HG03066 (cell line): ENCODE results near the gene BCL2L11.

ENCODE experiments used
- ATAC-seq: cut with Tn5 transposase; IDR thresholded peaks from one replicate; pipeline ENCODE4 v1.9.1; 2021; ENCODE audit warnings: low read depth; ENCODE audit not compliant: unreplicated experiment

Gene BCL2L11

DNA sequence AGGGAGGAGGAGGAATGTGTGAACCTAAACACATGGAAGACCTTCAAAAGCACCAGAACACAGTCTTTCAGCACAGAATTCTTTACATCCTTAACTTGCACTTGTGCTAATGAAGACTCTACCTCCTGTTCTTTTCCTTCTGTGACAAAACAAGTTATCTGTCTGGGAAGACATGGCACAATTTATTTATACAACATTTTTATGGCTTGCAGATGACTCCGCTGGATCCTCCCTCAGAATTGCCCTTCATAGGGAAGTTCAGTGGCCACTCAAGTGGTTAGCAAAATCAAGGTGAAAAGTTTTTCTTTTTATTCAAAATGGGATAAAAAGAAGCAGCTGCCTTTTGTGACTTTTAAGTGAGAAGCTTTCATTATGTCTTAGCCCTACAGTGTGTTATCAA lies 21.4 kb downstream of the BCL2L11 start:
- no peak for ATAC-seq

DNA sequence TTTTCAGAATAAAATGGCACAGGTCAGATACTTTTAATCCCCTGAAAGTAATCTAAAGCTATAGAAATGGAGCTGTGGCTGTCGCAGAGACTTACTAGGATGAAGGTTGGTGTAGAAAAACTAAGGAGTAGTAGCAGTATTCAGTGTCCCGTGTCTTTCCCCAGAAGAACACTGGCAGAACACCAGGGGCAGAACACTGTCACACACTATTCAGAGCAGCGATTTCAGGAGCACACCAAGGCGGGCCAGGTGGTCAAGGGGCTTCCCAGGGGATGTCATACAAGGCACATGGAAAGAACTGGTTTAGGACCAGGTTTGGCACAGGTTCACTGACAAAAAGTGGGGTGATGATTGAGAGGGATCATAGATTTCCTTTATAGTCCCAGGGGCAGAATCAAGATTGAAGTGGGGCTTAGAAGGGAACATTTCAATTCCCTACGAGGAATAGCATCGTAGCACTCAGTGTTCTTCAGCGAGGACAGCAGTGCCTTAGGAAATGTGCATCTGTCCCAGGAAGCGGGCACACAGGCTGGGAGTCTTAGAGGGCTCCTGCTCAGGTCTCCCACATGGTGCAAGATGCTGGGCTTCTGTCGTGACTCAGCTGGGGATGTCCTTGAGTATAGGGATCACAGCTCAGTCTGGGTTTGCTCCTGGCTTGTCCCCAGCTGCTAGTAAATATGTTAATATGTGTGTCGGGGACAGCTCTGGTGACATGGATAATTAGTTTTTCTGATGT lies 22.6 kb downstream of the BCL2L11 start:
- no peak for ATAC-seq

DNA sequence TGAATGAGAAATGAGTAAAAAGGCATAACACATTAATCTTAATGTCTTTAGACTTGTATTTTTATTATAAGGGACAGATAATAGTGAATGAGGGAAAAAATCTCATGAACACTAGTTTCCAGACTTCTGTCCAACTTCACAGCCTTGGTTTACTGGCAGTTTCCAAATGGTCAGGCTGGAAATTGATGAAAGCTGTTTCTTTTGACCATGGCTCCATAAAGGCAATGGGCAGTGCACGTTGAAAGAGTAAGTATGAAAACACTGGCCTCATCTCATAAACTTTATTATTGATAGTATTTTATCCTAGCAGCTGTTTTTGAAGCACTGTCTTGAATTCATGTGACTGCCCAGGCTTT lies 23.1 kb downstream of the BCL2L11 start:
- ATAC-seq: no peak

DNA sequence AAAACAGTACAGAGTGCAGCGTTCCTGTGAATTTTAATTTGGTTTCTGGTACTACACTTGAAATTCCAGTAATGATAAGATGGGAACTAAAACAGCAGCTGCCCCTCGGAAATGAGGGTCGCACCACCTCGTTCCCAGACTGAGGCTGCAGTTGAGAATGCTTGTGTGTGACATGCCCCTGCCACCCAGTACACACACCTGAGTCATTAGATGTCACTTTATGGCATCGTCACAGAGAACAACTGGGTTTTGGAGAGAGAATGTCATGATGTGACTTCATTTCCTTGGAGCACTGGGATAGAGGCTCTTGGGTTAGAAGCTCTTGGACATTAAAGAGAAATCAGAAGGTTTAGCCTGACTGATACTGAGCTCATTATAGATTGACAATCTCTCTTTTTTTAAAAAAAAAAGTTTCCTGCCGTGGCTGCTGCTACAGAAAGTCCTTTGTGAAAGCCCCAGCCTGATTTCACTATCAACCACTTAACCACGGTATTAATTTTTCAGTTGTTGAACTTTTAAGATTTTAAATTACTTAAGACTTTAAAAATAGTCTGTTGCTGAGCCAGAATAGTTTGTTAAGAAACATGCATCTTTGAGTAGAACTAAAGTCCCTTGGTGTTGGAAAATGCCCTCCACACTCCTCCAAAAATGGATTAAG lies 24.5 kb downstream of the BCL2L11 start:
- ATAC-seq: no peak

DNA sequence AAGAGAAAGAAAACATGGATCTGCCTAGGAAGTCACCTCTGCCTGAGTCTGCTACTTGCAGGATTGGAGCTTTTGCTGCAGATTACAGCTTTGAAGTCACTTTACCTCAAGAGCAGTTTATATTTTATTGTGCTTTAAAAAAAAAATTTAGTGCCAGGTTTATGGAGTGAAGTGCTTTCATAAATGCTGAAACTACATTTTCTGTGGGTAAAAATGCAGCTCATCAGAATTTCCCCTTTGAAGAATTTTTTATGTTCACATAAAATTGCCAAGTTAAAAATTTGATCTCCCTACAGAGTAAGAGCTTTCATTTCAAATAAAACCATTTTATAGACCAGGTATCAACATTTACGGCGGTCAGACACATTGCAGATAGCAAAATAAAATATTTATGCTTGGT lies 25.2 kb downstream of the BCL2L11 start:
- no peak for ATAC-seq

DNA sequence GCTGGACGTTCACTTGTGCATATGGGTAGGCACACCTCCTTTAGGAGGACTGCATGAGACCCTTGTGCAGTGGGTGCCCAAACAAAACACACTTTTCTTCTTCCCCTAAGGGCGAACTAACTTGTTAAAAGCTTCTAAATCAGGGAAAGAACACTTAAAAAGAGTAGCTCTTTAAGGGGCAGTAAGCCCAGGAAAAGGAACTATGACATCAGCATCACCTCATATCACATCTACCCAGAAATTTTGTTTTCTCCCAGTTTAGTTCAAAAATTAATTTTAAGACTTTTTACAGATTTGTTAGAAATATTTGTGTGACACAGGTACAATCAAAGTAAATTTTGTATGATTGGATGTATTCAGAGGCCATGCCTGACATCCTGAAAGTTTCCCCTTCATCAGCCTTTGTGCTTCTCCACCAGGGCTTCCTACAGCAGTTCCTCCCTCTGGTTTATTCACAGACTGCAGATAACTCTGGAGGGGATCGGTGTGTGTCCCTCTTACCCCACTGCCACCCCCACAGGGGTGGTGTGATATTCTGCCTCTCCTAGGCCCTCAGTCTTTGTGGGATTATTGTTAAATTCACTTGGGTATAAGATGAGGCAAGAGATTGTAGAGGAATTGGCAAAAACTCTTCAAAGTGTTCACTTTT lies 27.6 kb downstream of the BCL2L11 start:
- ATAC-seq: no peak

DNA sequence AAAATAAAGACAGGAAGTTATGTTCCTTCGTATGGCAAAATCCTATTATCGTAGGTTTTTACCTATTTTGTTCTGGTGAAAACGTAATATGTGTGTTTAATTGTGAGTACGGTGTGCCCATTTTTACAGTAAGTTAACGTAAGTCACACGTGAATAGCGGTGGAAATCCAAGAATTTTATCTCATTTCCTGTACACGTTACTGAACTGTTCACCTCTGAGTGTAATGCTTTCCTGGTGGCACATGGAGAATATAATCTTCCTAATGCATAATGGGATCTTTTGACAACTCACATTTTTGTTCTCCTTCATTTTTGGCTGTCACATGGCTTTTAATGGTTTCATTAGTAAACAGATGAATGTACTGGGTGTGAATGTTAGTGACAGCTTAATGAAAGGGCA lies 28.2 kb downstream of the BCL2L11 start:
- no peak for ATAC-seq

DNA sequence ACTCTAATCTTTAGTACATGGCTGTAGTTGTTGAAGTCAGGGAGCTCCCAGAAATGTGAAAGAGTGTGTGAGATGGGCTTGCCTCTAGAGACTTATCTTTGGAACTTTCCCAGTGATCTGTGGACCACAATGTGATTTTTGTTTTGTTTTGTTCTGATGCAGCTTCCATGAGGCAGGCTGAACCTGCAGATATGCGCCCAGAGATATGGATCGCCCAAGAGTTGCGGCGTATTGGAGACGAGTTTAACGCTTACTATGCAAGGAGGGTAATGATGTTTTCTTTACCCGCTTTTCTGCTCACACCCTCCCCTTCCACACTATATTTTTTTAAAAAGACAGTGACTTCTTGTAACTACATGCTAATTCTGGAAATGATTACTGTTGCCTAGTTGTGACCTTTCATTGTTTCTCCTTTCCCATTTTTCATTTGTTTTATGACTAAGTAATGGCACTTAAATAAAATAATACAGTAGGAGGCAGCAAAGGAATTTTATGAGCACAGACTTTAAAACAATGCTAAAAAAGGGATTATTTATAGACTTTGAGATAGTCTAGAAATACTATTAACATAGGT lies 29.3 kb downstream of the BCL2L11 start:
- no peak for ATAC-seq

DNA sequence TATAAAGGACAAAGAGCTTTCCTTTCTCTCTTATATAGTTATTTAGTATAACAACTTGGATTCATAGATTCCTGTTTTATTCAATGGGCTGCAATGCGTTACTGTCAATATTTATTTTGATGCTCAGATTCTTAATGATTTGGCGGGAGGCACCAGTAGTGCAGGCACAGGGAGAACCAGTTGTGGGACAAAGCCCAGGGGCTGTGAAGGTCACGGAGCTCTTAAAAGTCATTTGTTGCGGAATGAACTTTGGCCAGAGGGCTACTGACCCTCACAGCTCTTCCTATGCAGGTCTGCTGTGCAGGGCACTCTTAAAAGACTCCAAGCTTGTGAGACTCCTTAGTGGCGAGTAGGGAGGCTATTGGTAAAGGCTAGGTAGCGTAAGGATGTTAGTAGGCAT lies 34.0 kb downstream of the BCL2L11 start:
- no peak for ATAC-seq

DNA sequence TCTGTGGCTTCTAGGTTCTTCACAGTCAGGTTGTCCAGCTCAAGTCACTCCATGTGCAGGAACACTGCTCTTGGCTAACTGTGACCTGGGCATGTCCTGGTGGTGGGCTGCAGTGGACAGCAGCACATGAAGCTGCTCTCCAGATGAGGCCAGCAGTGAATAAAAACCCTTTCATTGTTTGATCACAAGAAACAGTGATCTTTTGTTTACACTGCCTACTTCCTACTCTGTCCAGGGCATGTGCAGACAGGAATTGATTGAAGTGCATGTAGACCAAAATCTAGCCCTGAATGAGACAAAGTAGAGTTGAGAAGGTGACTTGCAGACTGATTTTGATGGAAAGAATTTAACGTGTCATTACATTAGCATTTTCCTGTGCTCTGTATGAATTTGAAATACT lies 34.9 kb downstream of the BCL2L11 start:
- no peak for ATAC-seq

DNA sequence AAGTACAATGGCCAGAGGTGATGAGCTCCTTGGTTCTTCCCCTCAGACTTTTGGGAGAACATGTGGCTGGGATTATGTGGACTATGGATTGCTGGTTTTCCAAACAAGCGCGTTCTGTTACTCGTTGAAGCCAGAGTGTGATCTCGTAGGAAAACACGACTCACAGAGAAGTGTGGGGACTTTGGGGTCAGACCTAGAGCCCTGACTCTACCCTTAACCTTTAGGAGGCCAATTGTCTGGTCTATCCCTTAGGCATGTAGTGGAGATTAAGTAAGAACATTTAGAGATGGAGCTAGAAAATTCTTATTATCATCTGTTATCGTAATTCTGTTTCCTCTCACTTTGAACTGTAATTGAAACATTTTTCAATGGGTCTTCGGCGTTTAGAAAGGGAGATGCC lies 35.8 kb downstream of the BCL2L11 start:
- no peak for ATAC-seq

DNA sequence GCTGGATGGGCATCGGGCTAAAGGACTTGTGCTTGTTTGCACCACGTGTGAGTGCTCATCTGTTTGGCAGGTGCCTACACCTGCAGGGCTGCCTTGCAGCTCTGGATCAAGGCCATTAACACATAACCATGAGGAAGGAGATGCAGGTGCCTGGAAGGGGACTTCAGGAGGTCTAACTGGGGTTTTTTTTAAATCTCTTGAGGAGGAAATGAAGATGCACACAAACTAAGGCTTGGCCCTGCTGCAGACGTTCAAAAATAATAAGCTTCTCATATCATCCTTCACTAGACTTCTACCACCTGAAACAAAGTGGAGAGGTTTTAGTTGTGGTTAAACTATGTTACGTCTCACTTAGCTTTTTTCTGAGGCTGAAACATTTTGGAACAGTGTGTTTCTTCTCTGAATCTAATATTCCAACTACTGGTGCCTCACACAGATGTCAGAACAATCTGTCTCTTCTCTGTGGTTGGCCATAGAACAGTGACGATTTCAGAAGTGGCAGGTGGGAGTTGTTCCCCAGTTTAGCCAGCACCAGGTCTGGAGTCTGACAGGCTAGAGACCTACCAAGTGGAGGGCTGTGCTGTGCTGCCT lies 36.5 kb downstream of the BCL2L11 start:
- ATAC-seq: peak; percentile 53

DNA sequence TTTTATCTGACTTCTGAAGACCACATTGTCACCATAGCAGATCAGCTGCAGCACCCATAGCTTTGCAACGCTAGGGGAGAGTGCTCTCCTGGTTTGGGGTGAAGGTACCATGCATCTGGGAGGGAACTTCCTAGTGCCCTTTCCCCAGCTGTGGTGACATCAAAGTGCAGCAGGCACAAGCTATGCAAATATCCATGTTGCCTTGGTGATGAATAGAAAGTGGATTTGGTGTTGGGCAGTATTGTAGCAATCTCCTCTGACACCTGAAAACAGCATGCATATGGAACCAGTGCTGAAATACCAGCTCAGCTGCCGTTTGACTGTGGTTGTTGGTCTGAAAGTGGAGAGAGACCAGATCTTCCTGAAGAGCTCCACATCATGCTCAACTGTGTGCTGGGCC lies 37.1 kb downstream of the BCL2L11 start:
- peak; percentile 55 for ATAC-seq

DNA sequence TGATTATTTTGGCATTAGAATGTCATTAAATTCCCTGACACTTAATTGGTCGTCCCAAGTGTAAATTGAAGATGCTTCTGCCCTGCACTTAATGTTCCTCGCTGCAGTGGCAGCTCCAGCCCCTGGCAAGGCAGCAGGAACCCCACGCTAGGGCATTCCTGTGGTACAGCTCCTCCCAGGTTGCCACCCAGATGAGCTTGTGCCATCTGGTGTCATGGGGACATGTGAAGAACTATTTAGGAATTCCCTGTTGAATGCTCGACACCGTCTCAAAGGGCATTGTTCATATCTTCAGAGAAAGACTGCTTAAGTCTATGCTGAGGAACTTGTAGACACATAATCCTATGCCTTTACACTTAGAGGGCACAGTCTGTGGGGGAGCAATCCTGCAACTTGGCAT lies 38.9 kb downstream of the BCL2L11 start:
- no peak for ATAC-seq

DNA sequence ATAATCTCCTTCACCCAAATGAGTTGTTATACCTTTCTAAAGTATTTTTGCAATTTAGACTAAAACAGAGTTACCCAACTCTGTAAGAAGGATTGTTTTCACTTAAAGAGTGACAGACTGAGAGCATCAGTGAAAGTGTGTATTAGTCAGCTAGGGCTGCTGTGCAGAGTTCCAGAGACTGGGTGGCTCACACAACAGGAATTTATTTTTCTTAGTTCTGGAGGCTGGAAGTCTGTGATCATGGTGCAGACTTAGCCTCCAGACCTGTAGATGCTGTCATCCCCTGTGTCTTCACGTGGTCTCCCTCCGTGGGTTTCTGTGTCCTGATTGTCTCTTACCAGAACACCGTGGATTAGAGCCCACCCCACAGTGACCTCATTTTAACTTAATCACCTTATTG lies 40.0 kb downstream of the BCL2L11 start:
- no peak for ATAC-seq

DNA sequence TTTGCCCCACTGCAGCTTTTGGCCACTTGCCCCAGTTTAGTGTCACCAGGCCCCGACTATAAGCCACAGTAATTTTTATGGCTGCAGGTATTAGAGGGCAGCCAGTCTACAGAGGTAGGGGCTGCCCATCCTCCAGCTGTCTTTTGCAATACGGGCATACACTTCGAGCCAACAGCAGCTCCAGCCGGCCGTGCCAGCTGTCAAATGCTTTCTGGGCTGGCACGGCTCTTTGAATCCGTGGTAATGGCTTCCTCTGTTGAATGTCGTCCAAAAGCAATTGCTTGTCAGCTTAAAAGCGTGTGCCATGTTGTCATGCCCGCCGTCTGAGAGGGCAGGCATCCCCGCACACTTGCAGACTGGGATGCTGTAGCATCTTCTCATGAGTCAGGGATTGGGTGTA lies 41.3 kb downstream of the BCL2L11 start:
- ATAC-seq: no peak

DNA sequence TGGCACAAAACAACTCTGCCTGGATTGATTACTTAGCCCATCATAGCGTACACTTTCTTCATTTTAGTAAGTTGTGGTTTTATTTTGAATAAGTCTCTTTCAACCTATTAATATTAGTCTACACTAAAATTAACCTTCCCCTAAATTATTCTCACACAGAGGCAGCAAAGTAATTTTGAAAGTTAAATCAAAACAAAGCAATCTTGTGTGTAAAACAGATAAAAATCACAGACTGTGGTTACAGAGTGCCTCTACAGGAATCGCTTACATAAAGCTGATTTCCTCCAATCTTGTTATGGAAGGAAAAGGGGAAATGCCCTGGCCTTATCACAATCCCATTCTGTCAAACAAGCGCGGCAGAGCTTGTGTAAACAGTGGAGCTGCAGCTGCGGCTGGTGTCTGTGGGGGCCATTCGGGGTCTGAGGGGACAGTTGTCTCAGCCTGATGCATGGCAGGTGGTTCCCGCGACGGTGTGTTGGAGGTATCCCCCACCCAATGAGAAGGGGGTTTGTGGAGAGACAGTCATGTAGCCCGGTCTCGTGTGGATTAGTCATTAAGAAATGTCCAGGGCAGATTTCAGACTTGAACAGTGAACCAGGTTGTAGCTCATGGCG lies 42.1 kb downstream of the BCL2L11 start:
- no peak for ATAC-seq

DNA sequence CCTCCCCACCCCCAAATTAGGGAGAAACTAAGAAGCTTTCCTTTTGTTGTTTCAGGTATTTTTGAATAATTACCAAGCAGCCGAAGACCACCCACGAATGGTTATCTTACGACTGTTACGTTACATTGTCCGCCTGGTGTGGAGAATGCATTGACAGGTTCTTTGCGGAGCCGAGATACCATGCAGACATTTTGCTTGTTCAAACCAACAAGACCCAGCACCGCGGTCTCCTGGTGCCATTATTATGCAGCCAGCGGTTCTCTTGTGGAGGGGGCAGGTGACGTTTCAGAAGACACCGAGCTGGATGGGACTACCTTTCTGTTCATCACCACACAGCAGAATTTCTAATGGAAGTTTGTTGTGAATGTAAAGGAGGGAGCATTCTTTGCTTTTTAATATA lies 43.4 kb downstream of the BCL2L11 start:
- no peak for ATAC-seq

DNA sequence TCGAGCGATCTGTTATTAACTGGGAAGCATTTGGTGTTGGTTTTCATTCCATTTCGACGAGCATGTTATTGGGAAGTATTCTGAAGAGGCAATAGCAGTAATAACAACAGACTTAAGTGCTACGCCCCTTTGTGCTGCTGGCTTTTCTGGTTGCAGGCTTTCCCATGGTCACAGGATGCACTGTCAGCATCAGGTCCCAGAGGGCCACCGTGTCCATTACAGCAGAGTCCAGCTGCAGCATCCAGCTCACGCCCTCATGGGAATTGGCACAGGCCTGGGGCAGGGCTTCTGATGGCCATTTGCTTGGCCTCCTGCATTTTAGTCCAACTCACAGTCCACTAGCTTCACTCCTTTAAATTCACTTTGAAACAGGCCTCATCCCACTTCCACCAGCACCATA lies 44.4 kb downstream of the BCL2L11 start:
- no peak for ATAC-seq

DNA sequence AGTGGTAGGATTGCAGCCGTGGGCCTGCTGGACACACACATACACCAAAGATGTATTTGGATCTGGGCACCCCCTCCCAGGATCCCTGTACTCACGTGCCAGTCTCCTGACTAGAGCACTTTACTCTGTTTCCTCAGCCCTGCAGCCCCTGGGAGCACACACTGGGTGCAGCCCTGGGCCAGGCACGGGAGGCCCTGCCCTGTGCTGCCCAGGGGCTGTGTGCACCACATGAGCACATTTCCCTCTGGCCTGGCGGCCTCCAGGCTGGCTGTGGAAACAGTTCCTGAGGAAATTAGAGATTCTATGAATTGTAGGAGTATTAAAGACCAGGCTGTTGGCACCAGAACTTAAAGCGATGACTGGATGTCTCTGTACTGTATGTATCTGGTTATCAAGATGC lies 45.4 kb downstream of the BCL2L11 start:
- ATAC-seq: no peak
